PC-9 (cell line): ENCODE results near the gene ZDHHC19. TPM values are rescaled to one million over a fixed set of nuclear protein-coding genes. Genes with fewer than 3 reads are reported as not detected.

ENCODE experiments used
- BruUV-seq: library from RNA; stranded (reverse); fragments of 400-500 nt; replicated peaks from 2 replicates; lab custom pipeline; 2021; lab: Mats Ljungman, UMichigan
- CTCF ChIA-PET: fragments of 300-600 bp; sonication (Branson Sonifier 250); formaldehyde crosslinking; loops from one replicate; lab custom pipeline; 2022; ENCODE audit warnings: antibody characterized with exemption; lab: Charles Lee
- POLR2A ChIA-PET: fragments of 300-600 bp; sonication (Branson Sonifier 250); formaldehyde crosslinking; loops from one replicate; lab custom pipeline; 2022; ENCODE audit warnings: antibody characterized with exemption; ENCODE audit not compliant: unreplicated experiment; lab: Charles Lee
- DNase-seq, 2 experiments: peaks; one replicate each; pipeline versions ENCODE4 v3.0.0 to v3.0.0-alpha.2; 2015 to 2022; ENCODE audit warnings: mixed read lengths in 1 of 2
- H2AFZ ChIP-seq: fragments of 200-600 bp; sonication (generic); 2 replicates; pipeline ENCODE4 v1.8.1; 2017; ENCODE audit warnings: antibody characterized with exemption
- H3F3A ChIP-seq: fragments of 200-600 bp; sonication (generic); 2 replicates; pipeline ENCODE4 v1.8.1; 2017; ENCODE audit warnings: antibody characterized with exemption, mild to moderate bottlenecking, low read depth; ENCODE audit not compliant: insufficient read depth
- H3K27ac ChIP-seq: fragments of 200-600 bp; sonication (generic); 2 replicates; pipeline ENCODE4 v1.6.1; 2016; ENCODE audit warnings: mixed run types
- H3K27me3 ChIP-seq: fragments of 200-600 bp; sonication (generic); 2 replicates; pipeline ENCODE4 v1.6.1; 2016; ENCODE audit warnings: low read depth, mixed run types; ENCODE audit not compliant: insufficient read depth
- H3K36me3 ChIP-seq: fragments of 200-600 bp; sonication (generic); 2 replicates; pipeline ENCODE4 v1.6.1; 2016; ENCODE audit warnings: low read depth, mixed run types
- H3K4me1 ChIP-seq: fragments of 200-600 bp; sonication (generic); replicated peaks from 2 replicates; pipeline ENCODE4 v1.6.1; 2016; ENCODE audit warnings: mixed run types; ENCODE audit not compliant: insufficient read depth
- H3K4me2 ChIP-seq: fragments of 200-600 bp; sonication (generic); 2 replicates; pipeline ENCODE4 v1.6.1; 2017; ENCODE audit warnings: mixed run types
- H3K4me3 ChIP-seq: fragments of 200-600 bp; sonication (generic); 2 replicates; pipeline ENCODE4 v1.6.1; 2016; ENCODE audit warnings: mixed run types
- H3K79me2 ChIP-seq: fragments of 200-600 bp; sonication (generic); 2 replicates; pipeline ENCODE4 v1.6.1; 2017; ENCODE audit warnings: low read depth, mixed run types
- H3K9me2 ChIP-seq: fragments of 200-600 bp; sonication (generic); 2 replicates; pipeline ENCODE4 v1.8.1; 2017; ENCODE audit warnings: mild to moderate bottlenecking; ENCODE audit not compliant: insufficient read depth
- H3K9me3 ChIP-seq: fragments of 200-600 bp; sonication (generic); 2 replicates; pipeline ENCODE4 v1.8.1; 2016; ENCODE audit warnings: low read depth; ENCODE audit not compliant: insufficient read depth
- H4K20me1 ChIP-seq: fragments of 200-600 bp; sonication (generic); 2 replicates; pipeline ENCODE4 v1.8.1; 2017; ENCODE audit not compliant: insufficient read depth
- CTCF ChIP-seq: fragments of 200-600 bp; sonication (generic); conservative IDR thresholded peaks from 2 replicates; pipeline ENCODE4 v1.6.1; 2017; ENCODE audit warnings: mixed run types, antibody characterized with exemption, mild to moderate bottlenecking, moderate library complexity
- EZH2 ChIP-seq: fragments of 200-600 bp; sonication (generic); IDR thresholded peaks from 2 replicates; pipeline ENCODE4 v1.8.0; 2017; ENCODE audit warnings: antibody characterized with exemption, low read depth
- intact Hi-C: fragments of 100-400 bp; cut with micrococcal nuclease; formaldehyde crosslinking; loops from one replicate; pipeline ENCODE4 v1.10.0; 2022; ENCODE audit not compliant: unreplicated experiment
- total RNA-seq: library from RNA; stranded (reverse); gene quantifications from 2 replicates; pipeline ENCODE4 v1.2.3, GENCODE V29; 2021

ZDHHC19 gene
- total RNA-seq, 1 experiment from 2014 or later, result not detected

DNA sequence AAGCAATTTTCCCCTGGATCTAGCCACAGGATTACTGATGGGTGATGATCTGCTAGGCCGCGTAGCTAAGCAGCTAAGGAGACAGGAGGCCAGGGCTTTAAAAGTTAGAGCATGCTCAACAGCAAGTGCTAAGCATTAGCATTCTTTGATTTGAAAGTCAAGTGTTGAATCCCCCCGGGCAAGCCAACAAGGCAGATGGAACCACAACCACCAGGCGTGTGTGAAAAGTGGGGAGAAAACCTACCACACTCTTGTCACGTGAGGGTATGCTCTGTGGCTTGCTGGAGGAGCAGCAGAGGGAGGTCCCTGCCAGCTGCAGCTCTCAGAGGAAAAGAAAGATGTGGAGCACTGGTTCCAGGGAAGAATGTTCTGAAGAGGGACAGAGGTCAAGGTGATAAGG is 26.0 kb upstream of the ZDHHC19 start:
- CTCF ChIA-PET, result no interaction called here
- no peaks in the 10 kb centered on the region; the same call in 1 of the 2 replicates for H3F3A ChIP-seq
- H3K4me2 ChIP-seq, result no peak overlapping the region
- H3K9me2 ChIP-seq, result no peaks in the 10 kb centered on the region
- H3K36me3 ChIP-seq, result peaks cover 18% of the 10 kb centered on the region
- H3K27ac ChIP-seq, result no peak overlapping the region
- H4K20me1 ChIP-seq, result no peaks in the 10 kb centered on the region
- no peaks in the 10 kb centered on the region for H3K79me2 ChIP-seq
- no peak overlapping the region for H3K4me3 ChIP-seq
- H3K9me3 ChIP-seq, result no peaks in the 10 kb centered on the region
- H3K4me1 ChIP-seq, result no peaks in the 10 kb centered on the region
- H3K27me3 ChIP-seq, result no peaks in the 10 kb centered on the region
- H2AFZ ChIP-seq, result no peak overlapping the region
- intact Hi-C loops, result no loop called here
- no peak for TF ChIP-seq CTCF
- no peak for TF ChIP-seq EZH2
- POLR2A ChIA-PET, result no interaction called here
- DNase-seq, result no peak
- no TSS peak for BruUV-seq

DNA sequence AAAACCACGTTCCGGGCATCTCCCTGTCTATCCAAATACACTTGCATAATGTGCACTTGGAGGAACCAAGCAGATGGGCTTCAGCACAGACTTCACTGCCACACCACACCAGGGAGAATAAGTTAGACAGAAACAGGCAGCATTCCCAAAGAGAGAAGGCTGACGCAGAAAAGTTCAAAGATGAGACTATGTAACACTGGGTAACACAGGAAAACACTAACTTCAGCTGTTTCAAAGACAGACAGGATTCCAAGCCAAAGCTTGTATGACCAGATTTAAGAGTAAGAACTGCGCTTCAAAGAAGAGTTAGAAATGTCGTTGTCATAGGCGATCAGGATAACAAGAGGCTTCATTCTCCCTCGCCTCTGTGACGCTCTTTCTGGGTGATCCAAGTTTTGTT is 25.0 kb upstream of the ZDHHC19 start:
- no TSS peak for BruUV-seq
- no peak overlapping the region for H3K4me2 ChIP-seq
- ChIA-PET POLR2A (interaction anchor here (0.7 kb wide), 1 partner anchor 973 kb away, joined by 8 read pairs; no protein-coding TSS in a partner anchor), CTCF (interaction anchor here (0.6 kb wide), 1 partner anchor 31 kb away, joined by 3 read pairs; no protein-coding TSS in a partner anchor)
- H3K36me3 ChIP-seq, result peaks cover 8% of the 10 kb centered on the region
- no peaks in the 10 kb centered on the region for H3K9me2 ChIP-seq
- no peaks in the 10 kb centered on the region; the same call in 1 of the 2 replicates for H3F3A ChIP-seq
- DNase-seq, result no peak
- no peak overlapping the region for H2AFZ ChIP-seq
- H3K4me3 ChIP-seq, result no peak overlapping the region
- no peaks in the 10 kb centered on the region for H3K79me2 ChIP-seq
- no peak overlapping the region for H3K27ac ChIP-seq
- no peaks in the 10 kb centered on the region for H4K20me1 ChIP-seq
- H3K27me3 ChIP-seq, result no peaks in the 10 kb centered on the region
- intact Hi-C loops, result no loop called here
- TF ChIP-seq CTCF, result no peak
- no peak for TF ChIP-seq EZH2
- H3K4me1 ChIP-seq, result no peaks in the 10 kb centered on the region
- no peaks in the 10 kb centered on the region for H3K9me3 ChIP-seq

DNA sequence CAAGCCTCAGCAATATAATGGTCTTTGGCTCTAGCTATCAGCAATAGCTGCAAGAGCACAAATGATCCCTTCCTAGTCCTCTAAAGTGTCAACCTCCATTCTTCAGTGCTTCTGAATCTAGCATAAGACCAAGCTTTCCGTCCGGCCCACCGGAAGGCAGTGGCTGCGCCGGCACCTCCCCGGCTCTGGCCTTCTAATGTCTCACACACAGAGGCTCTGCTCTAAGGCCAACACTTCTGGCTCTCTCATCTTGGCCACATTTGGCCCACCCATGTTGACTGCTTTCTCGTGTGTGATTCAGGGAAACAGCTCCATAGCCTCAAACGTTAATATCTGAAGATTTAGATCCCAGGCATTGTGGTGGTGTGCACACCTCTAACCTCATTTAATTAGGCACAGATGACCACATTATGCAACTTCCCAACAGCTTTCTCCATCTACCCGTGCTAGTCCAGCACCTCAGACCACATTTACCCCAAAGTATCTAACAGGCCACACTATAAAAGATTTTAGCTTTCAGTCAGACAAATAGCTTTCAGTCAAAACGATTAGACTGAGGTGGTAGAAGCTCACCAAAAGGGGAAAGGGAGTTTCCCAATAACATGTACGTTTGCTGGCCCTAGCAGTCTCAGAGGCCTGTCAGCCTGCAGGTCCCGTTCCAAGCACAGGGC is 24.4 kb upstream of the ZDHHC19 start:
- Histone ChIP-seq H3K36me3 (peaks cover 8% of the 10 kb centered on the region; the same call in 1 of the 2 replicates), H3K9me2 (no peaks in the 10 kb centered on the region), H3K79me2 (no peaks in the 10 kb centered on the region), H3K4me1 (no peaks in the 10 kb centered on the region), H3K27me3 (no peaks in the 10 kb centered on the region), H2AFZ (no peak overlapping the region), H3K9me3 (no peaks in the 10 kb centered on the region), H4K20me1 (no peaks in the 10 kb centered on the region), H3K4me3 (no peak overlapping the region), H3K4me2 (no peak overlapping the region), H3F3A (no peaks in the 10 kb centered on the region; the same call in 1 of the 2 replicates), H3K27ac (no peak overlapping the region)
- no peak for TF ChIP-seq EZH2
- TF ChIP-seq CTCF, result no peak
- no TSS peak for BruUV-seq
- no peak for DNase-seq
- intact Hi-C loops, result no loop called here
- CTCF ChIA-PET, result interaction anchor here (0.6 kb wide), 2 partner anchors 31 to 348 kb away, joined by 3 read pairs; no protein-coding TSS in a partner anchor
- POLR2A ChIA-PET, result interaction anchor here (0.7 kb wide), 2 partner anchors 12 to 974 kb away, joined by 7 to 8 read pairs; no protein-coding TSS in a partner anchor
